Measurements from ENCODE around the gene KRT14.

DNA sequence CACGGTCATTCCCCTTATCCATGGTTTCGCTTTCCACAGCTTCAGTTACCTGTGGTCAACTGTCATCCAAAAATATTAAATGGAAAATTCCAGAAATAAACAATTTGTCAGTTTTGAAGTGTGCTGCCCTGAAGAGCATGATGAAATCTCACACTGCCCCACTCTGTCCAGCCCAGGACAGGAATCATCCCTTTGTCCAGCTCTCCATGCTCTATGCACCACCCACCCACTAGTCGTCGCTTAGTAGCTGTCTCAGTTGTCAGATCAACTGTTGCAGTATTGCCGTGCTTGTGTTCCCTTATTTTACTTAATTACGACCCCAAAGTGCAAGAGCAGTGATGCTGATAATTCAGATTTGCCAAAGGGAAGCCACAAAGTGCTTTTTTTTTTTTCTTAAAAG is 25.1 kb downstream of the KRT14 start:
- TF ChIP-seq, protein P1, sequence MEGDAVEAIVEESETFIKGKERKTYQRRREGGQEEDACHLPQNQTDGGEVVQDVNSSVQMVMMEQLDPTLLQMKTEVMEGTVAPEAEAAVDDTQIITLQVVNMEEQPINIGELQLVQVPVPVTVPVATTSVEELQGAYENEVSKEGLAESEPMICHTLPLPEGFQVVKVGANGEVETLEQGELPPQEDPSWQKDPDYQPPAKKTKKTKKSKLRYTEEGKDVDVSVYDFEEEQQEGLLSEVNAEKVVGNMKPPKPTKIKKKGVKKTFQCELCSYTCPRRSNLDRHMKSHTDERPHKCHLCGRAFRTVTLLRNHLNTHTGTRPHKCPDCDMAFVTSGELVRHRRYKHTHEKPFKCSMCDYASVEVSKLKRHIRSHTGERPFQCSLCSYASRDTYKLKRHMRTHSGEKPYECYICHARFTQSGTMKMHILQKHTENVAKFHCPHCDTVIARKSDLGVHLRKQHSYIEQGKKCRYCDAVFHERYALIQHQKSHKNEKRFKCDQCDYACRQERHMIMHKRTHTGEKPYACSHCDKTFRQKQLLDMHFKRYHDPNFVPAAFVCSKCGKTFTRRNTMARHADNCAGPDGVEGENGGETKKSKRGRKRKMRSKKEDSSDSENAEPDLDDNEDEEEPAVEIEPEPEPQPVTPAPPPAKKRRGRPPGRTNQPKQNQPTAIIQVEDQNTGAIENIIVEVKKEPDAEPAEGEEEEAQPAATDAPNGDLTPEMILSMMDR (IDR thresholded peaks at IDR 0.05; ENCODE audit: borderline replicate concordance, extremely low read depth, low read length, poor library complexity, severe bottlenecking) = no peak
- TF ChIP-seq EZH2 (IDR thresholded peaks at IDR 0.05; ENCODE audit: borderline replicate concordance, low read depth, low read length, severe bottlenecking) = no peak
